ENCODE data around the gene DAP. TPM values are rescaled to one million over a fixed set of nuclear protein-coding genes. Genes with fewer than 3 reads are reported as not detected.

The DAP gene
- total RNA-seq, 2 experiments from 2014 or later, result 42.5 to 45.3 TPM

DNA sequence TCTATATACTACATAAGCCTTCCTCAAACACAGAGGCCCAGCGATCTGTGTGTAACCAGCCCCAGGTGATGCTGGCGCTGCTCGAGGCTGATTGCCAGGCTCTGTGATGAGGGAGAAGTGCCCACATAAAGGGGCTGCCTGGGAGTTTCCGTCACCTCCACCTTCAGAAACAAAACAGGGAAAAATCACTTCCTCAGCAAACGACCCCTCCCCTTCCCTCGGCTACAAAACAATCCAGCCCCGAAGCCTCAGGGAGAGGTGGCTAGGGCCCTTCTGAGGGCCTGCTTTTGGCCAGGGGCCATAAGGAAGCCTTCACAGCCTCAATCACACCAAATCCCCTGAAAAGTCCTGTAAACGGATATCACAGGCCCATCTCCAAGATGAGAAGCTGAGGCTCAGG lies 51.1 kb downstream of the DAP start:
- DNase-seq (no peak), ATAC-seq (no peak)
- no peak overlapping the region for H3K27ac Mint-ChIP-seq
- H3K9me3 Mint-ChIP-seq, result no peaks in the 10 kb centered on the region
- POLR2A ChIA-PET, result no interaction called here
- H3K4me1 Mint-ChIP-seq (ENCODE audit: low read depth), result peaks cover 29% of the 10 kb centered on the region
- TF ChIP-seq, protein P1, sequence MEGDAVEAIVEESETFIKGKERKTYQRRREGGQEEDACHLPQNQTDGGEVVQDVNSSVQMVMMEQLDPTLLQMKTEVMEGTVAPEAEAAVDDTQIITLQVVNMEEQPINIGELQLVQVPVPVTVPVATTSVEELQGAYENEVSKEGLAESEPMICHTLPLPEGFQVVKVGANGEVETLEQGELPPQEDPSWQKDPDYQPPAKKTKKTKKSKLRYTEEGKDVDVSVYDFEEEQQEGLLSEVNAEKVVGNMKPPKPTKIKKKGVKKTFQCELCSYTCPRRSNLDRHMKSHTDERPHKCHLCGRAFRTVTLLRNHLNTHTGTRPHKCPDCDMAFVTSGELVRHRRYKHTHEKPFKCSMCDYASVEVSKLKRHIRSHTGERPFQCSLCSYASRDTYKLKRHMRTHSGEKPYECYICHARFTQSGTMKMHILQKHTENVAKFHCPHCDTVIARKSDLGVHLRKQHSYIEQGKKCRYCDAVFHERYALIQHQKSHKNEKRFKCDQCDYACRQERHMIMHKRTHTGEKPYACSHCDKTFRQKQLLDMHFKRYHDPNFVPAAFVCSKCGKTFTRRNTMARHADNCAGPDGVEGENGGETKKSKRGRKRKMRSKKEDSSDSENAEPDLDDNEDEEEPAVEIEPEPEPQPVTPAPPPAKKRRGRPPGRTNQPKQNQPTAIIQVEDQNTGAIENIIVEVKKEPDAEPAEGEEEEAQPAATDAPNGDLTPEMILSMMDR (IDR thresholded peaks at IDR 0.05), result no peak
- intact Hi-C loops (cut with micrococcal nuclease), result no loop called here
- H3K27me3 Mint-ChIP-seq, result no peaks in the 10 kb centered on the region
- peaks cover 5% of the 10 kb centered on the region for H3K36me3 Mint-ChIP-seq (ENCODE audit: low read depth)
- H3K4me3 Mint-ChIP-seq, result no peak overlapping the region
- CTCF ChIA-PET, result interaction anchor here (0.7 kb wide), 1 partner anchor 19 kb away, joined by 3 read pairs; no protein-coding TSS in a partner anchor

GRCh38 chr5:10709409-10709808 lies 51.6 kb downstream of the DAP start:
- TF ChIP-seq, protein P1 (IDR thresholded peaks at IDR 0.05), result no peak
- Mint-ChIP-seq H3K27ac (no peak overlapping the region), H3K36me3 (ENCODE audit: low read depth) (peaks cover 6% of the 10 kb centered on the region), H3K4me3 (no peak overlapping the region), H3K4me1 (ENCODE audit: low read depth) (peaks cover 34% of the 10 kb centered on the region), H3K27me3 (no peaks in the 10 kb centered on the region), H3K9me3 (no peaks in the 10 kb centered on the region)
- ChIA-PET POLR2A (no interaction called here), CTCF (no interaction called here)
- ATAC-seq (no peak), DNase-seq (no peak)
- intact Hi-C loops (cut with micrococcal nuclease), result no loop called here

DNA sequence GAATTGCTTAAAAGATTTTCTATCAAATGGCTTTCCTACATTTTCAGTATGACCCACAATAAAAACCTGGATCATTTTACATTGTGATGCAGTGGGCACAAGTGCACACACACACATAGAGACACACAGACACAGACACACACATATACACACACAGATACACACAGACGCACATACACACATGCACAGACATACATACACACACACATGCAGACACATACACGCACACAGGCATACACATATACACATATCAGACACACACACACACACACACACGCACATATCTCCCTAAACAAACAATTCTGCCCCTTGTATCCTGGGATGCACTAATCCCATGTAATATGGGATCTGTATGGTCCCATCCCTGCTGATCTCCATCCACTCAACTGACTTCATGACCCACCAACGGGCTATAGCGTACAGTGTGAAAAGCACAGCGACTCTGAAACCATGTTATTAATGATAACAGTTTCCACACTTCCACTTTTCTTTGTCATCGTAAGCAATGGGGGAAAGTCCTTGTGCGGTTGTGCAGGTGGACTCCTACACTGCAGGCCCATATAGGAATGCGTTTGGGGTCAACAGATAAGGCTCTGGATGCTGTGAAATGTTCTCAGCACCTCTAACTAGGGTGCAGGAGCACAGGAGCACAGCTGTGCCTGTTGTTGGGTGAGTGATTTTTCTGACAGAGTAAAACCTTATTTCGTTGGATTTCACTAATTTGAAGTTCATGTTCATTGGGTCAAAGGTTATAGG lies 52.7 kb downstream of the DAP start:
- ChIA-PET POLR2A (no interaction called here), CTCF (no interaction called here)
- no peaks in the 10 kb centered on the region for H3K27me3 Mint-ChIP-seq
- H3K9me3 Mint-ChIP-seq, result no peaks in the 10 kb centered on the region
- no peak for DNase-seq
- H3K27ac Mint-ChIP-seq, result no peak overlapping the region
- intact Hi-C loops (cut with micrococcal nuclease), result no loop called here
- H3K36me3 Mint-ChIP-seq (ENCODE audit: low read depth), result peaks cover 8% of the 10 kb centered on the region
- no peak overlapping the region for H3K4me3 Mint-ChIP-seq
- TF ChIP-seq, protein P1 (IDR thresholded peaks at IDR 0.05), result no peak
- ATAC-seq, result no peak
- H3K4me1 Mint-ChIP-seq (ENCODE audit: low read depth), result peaks cover 37% of the 10 kb centered on the region

DNA sequence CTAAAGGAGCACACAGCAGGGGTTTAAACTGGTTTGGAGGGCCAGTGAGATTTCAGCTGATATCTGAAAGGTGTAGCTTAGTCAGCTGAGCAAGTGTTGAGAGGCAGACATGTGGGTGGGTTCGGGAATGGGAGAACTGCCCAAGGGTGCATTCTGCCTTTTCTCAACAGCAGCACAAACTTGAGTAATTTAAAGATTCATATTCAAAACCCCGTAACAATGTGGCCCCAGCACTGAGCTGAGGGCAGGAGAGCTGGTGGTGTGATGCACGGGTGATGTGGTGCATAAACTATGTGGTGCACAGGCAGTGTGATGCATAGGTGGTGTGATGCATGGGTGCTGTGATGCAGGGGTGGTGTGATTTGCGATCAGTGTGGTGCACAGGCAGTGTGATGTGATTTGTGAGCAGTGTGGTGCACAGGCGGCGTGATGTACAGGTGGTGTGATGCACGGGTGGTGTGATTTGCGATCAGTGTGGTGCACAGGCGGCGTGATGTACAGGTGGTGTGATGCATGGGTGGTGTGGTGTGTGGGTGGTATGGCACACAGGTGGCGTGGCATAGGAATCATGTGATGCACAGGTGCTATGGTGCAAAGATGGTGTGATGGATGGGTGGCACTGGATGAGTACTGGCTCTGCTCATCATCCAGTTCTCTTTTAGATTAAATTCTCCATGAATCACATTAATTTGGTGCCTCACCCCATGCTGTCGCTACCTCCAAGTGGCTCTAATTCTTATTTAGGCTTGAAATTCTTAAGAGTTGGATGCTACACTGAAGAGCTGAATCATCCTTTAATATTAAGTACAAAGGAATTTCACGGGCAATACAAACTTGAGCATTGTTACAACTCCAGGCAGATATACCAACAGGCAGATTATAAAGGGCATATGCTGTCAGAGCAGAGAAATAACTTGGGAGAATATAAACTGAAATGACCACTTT lies 53.6 kb downstream of the DAP start:
- Mint-ChIP-seq H3K27ac (peak overlapping the region; percentile 21), H3K4me1 (ENCODE audit: low read depth) (peaks cover 29% of the 10 kb centered on the region), H3K27me3 (no peaks in the 10 kb centered on the region), H3K4me3 (no peak overlapping the region), H3K9me3 (no peaks in the 10 kb centered on the region), H3K36me3 (ENCODE audit: low read depth) (peaks cover 8% of the 10 kb centered on the region)
- ChIA-PET POLR2A (no interaction called here), CTCF (no interaction called here)
- TF ChIP-seq, protein P1 (IDR thresholded peaks at IDR 0.05), result no peak
- no peak for DNase-seq
- intact Hi-C loops (cut with micrococcal nuclease), result no loop called here
- ATAC-seq, result no peak

GRCh38 chr5:10706326-10706725 lies 54.7 kb downstream of the DAP start:
- Mint-ChIP-seq H3K36me3 (ENCODE audit: low read depth) (peaks cover 8% of the 10 kb centered on the region), H3K9me3 (no peaks in the 10 kb centered on the region), H3K27me3 (no peaks in the 10 kb centered on the region), H3K4me1 (ENCODE audit: low read depth) (peaks cover 27% of the 10 kb centered on the region), H3K27ac (no peak overlapping the region), H3K4me3 (no peak overlapping the region)
- no peak for ATAC-seq
- no peak for DNase-seq
- POLR2A ChIA-PET, result no interaction called here
- CTCF ChIA-PET, result interaction anchor here (0.8 kb wide), 1 partner anchor 9 kb away, joined by 3 read pairs; no protein-coding TSS in a partner anchor
- intact Hi-C loops (cut with micrococcal nuclease), result no loop called here
- TF ChIP-seq, protein P1 (IDR thresholded peaks at IDR 0.05), result no peak
